GM12878 (cell line): Measurements from ENCODE around the gene PISD. TPM values are rescaled to one million over a fixed set of nuclear protein-coding genes. Genes with fewer than 3 reads are reported as not detected.

Source experiments
- BCL11A ChIP-seq: IDR thresholded peaks from 2 replicates; pipeline ENCODE4 v1.6.1; 2011; ENCODE audit warnings: low read depth, low read length
- CBX3 ChIP-seq: fragments of 200-600 bp; sonication (generic); IDR thresholded peaks from 2 replicates; pipeline ENCODE4 v1.6.1; 2016; ENCODE audit warnings: low read depth, borderline replicate concordance
- CHD1 ChIP-seq: IDR thresholded peaks from 2 replicates; pipeline ENCODE4 v1.6.1; 2012; ENCODE audit warnings: low read depth, low read length, improper control_type of control experiment
- CHD2 ChIP-seq: IDR thresholded peaks from 2 replicates; pipeline ENCODE4 v1.6.1; 2011; ENCODE audit warnings: low read depth, low read length, improper control_type of control experiment, borderline replicate concordance
- CHD4 ChIP-seq: fragments of 200-600 bp; sonication (generic); IDR thresholded peaks from 2 replicates; pipeline ENCODE4 v1.6.1; 2016; ENCODE audit warnings: mild to moderate bottlenecking
- CREB1 ChIP-seq: IDR thresholded peaks from 2 replicates; pipeline ENCODE4 v1.6.1; 2012; ENCODE audit warnings: low read depth, mild to moderate bottlenecking, inconsistent platforms
- EZH2 ChIP-seq: IDR thresholded peaks from 2 replicates; pipeline ENCODE4 v1.6.1; 2012; ENCODE audit warnings: low read depth, mild to moderate bottlenecking, control low read depth, inconsistent platforms, low read length, borderline replicate concordance; ENCODE audit not compliant: control insufficient read depth
- GATAD2B ChIP-seq: fragments of 450-650 bp; conservative IDR thresholded peaks from 2 replicates; pipeline ENCODE4 v1.6.1; 2017; ENCODE audit warnings: low read depth, mild to moderate bottlenecking, moderate library complexity
- MTA2 ChIP-seq: fragments of 450-650 bp; IDR thresholded peaks from 2 replicates; pipeline ENCODE4 v1.6.1; 2016; ENCODE audit warnings: low read depth, mild to moderate bottlenecking, moderate library complexity
- MTA3 ChIP-seq: IDR thresholded peaks from 2 replicates; pipeline ENCODE4 v1.6.1; 2012; ENCODE audit warnings: low read length, inconsistent platforms, borderline replicate concordance
- MYB ChIP-seq: fragments of 150-350 bp; IDR thresholded peaks from 2 replicates; pipeline ENCODE4 v1.6.1; 2014; ENCODE audit warnings: mild to moderate bottlenecking, low read depth, low read length, borderline replicate concordance
- NFYA ChIP-seq: IDR thresholded peaks from 2 replicates; pipeline ENCODE4 v1.6.1; 2011; ENCODE audit warnings: low read depth, mild to moderate bottlenecking, low read length, improper control_type of control experiment, borderline replicate concordance
- SMC3 ChIP-seq: IDR thresholded peaks from 2 replicates; pipeline ENCODE4 v1.6.1; 2011; ENCODE audit warnings: low read length, improper control_type of control experiment, borderline replicate concordance
- SPI1 ChIP-seq: IDR thresholded peaks from 2 replicates; pipeline ENCODE4 v1.6.1; 2011; ENCODE audit warnings: low read depth, mild to moderate bottlenecking, low read length, moderate library complexity, borderline replicate concordance; ENCODE audit not compliant: insufficient read depth
- YY1 ChIP-seq: IDR thresholded peaks from 2 replicates; pipeline ENCODE4 v1.6.1; 2011; ENCODE audit warnings: low read depth, mild to moderate bottlenecking, low read length
- polyA plus RNA-seq, 11 experiments: library from polyadenylated mRNA; depleted of rRNA in 4 of 11; unstranded in 6 of 11; stranded (reverse) in 5 of 11; fragments of >200 nt; fragmentation: Nextera tagmentation in 4 of 11; fragmentation: Illumina TruSeq in 1 of 11; extraction: Ambion mirVana in 4 of 11; extraction: Trizol in 1 of 11; gene quantifications; 1 replicate in 1 of 11; 2 replicates in 10 of 11; pipeline versions ENCODE4 v1.2.1 to v1.2.3, GENCODE V29; 2011 to 2016; ENCODE audit warnings: inconsistent platforms in 2 of 11, missing spikeins in 2 of 11, low read depth in 1 of 11
- total RNA-seq, 4 experiments: library from RNA; depleted of rRNA in 3 of 4; stranded (reverse); fragments of >200 nt in 3 of 4; fragmentation: Illumina TruSeq in 1 of 4; extraction: Trizol in 1 of 4; gene quantifications; 2 replicates each; pipeline versions ENCODE4 v1.2.1 to v1.2.3, GENCODE V29; 2013 to 2021
- TF ChIP-seq, protein P1 (sequence below): fragments of 150-350 bp; IDR thresholded peaks from 2 replicates; pipeline ENCODE4 v1.6.1; 2016; ENCODE audit warnings: low read depth, low read length
- TF ChIP-seq, protein P2 (sequence below): fragments of 450-650 bp; formaldehyde crosslinking; IDR thresholded peaks from 2 replicates; pipeline ENCODE4 v1.5.0; 2022; ENCODE audit warnings: mild to moderate bottlenecking, missing genetic modification characterization
- TF ChIP-seq, protein P3 (sequence below): IDR thresholded peaks from 2 replicates; pipeline ENCODE4 v1.6.1; 2012; ENCODE audit warnings: low read depth, low read length, improper control_type of control experiment
- TF ChIP-seq, protein P4 (sequence below): fragments of 450-650 bp; IDR thresholded peaks from 2 replicates; pipeline ENCODE4 v1.6.1; 2017; ENCODE audit warnings: mild to moderate bottlenecking, moderate library complexity

PISD gene
- total and polyA plus RNA-seq, 10 of the 15 experiments (the other 5 are each of a cell fraction or from before 2014, with no cell fraction given): 25.8 to 62.7 (median 45.8) TPM

DNA sequence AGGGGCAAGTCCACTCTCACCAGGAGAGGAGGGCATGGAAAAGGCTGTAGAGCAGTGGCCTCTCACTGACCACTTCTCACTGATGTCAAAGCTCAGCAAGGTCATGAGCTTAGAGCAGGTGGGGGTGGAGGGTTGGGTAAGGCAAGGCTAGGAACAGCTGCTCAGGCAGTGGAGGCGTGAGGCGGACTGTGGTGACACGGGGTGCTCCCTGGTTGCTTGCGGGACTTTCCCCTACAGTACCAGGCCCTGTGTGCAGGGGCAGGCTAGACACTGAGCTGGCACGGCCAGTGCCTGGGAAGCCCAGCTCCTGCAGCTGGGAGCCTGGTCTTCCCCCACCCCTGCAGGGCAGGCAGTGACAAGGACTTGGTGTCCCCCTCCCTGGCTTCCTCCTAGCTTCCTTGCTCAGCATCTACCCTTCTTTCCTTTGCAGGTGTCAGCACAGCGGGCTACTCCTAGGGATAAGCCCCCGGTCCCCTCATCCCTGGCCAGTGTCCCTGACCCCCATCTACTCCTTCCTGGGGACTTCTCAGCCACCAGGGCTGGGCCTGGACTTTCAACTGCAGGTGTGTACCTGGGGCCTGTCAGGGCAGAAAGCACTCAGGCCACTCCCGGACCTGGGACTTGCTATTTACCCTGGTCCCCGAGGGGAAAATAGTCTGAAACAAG, 45.6 kb downstream of the PISD start (continued):
- TF ChIP-seq, protein P1, sequence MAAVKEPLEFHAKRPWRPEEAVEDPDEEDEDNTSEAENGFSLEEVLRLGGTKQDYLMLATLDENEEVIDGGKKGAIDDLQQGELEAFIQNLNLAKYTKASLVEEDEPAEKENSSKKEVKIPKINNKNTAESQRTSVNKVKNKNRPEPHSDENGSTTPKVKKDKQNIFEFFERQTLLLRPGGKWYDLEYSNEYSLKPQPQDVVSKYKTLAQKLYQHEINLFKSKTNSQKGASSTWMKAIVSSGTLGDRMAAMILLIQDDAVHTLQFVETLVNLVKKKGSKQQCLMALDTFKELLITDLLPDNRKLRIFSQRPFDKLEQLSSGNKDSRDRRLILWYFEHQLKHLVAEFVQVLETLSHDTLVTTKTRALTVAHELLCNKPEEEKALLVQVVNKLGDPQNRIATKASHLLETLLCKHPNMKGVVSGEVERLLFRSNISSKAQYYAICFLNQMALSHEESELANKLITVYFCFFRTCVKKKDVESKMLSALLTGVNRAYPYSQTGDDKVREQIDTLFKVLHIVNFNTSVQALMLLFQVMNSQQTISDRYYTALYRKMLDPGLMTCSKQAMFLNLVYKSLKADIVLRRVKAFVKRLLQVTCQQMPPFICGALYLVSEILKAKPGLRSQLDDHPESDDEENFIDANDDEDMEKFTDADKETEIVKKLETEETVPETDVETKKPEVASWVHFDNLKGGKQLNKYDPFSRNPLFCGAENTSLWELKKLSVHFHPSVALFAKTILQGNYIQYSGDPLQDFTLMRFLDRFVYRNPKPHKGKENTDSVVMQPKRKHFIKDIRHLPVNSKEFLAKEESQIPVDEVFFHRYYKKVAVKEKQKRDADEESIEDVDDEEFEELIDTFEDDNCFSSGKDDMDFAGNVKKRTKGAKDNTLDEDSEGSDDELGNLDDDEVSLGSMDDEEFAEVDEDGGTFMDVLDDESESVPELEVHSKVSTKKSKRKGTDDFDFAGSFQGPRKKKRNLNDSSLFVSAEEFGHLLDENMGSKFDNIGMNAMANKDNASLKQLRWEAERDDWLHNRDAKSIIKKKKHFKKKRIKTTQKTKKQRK: no peak
- TF ChIP-seq CREB1: 0 out of 2 replicates have a peak, but pooled peaks have one; percentile 7
- no peak for TF ChIP-seq CBX3
- TF ChIP-seq MTA3: peak; percentile 19; the same call in 1 of the 2 replicates
- peak; percentile 58; the same call in 1 of the 2 replicates for TF ChIP-seq GATAD2B
- TF ChIP-seq CHD2: no peak
- no peak for TF ChIP-seq MTA2
- TF ChIP-seq YY1: no peak
- TF ChIP-seq, protein P2, sequence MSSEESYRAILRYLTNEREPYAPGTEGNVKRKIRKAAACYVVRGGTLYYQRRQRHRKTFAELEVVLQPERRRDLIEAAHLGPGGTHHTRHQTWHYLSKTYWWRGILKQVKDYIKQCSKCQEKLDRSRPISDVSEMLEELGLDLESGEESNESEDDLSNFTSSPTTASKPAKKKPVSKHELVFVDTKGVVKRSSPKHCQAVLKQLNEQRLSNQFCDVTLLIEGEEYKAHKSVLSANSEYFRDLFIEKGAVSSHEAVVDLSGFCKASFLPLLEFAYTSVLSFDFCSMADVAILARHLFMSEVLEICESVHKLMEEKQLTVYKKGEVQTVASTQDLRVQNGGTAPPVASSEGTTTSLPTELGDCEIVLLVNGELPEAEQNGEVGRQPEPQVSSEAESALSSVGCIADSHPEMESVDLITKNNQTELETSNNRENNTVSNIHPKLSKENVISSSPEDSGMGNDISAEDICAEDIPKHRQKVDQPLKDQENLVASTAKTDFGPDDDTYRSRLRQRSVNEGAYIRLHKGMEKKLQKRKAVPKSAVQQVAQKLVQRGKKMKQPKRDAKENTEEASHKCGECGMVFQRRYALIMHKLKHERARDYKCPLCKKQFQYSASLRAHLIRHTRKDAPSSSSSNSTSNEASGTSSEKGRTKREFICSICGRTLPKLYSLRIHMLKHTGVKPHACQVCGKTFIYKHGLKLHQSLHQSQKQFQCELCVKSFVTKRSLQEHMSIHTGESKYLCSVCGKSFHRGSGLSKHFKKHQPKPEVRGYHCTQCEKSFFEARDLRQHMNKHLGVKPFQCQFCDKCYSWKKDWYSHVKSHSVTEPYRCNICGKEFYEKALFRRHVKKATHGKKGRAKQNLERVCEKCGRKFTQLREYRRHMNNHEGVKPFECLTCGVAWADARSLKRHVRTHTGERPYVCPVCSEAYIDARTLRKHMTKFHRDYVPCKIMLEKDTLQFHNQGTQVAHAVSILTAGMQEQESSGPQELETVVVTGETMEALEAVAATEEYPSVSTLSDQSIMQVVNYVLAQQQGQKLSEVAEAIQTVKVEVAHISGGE (CRISPR knock-in tag): no peak
- TF ChIP-seq, protein P3, sequence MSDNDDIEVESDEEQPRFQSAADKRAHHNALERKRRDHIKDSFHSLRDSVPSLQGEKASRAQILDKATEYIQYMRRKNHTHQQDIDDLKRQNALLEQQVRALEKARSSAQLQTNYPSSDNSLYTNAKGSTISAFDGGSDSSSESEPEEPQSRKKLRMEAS: no peak
- TF ChIP-seq, protein P4, sequence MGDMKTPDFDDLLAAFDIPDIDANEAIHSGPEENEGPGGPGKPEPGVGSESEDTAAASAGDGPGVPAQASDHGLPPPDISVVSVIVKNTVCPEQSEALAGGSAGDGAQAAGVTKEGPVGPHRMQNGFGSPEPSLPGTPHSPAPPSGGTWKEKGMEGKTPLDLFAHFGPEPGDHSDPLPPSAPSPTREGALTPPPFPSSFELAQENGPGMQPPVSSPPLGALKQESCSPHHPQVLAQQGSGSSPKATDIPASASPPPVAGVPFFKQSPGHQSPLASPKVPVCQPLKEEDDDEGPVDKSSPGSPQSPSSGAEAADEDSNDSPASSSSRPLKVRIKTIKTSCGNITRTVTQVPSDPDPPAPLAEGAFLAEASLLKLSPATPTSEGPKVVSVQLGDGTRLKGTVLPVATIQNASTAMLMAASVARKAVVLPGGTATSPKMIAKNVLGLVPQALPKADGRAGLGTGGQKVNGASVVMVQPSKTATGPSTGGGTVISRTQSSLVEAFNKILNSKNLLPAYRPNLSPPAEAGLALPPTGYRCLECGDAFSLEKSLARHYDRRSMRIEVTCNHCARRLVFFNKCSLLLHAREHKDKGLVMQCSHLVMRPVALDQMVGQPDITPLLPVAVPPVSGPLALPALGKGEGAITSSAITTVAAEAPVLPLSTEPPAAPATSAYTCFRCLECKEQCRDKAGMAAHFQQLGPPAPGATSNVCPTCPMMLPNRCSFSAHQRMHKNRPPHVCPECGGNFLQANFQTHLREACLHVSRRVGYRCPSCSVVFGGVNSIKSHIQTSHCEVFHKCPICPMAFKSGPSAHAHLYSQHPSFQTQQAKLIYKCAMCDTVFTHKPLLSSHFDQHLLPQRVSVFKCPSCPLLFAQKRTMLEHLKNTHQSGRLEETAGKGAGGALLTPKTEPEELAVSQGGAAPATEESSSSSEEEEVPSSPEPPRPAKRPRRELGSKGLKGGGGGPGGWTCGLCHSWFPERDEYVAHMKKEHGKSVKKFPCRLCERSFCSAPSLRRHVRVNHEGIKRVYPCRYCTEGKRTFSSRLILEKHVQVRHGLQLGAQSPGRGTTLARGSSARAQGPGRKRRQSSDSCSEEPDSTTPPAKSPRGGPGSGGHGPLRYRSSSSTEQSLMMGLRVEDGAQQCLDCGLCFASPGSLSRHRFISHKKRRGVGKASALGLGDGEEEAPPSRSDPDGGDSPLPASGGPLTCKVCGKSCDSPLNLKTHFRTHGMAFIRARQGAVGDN: no peak
- TF ChIP-seq SMC3: 0 out of 2 replicates have a peak, but pooled peaks have one; percentile 6
- TF ChIP-seq CHD1: no peak
- TF ChIP-seq CHD4: no peak
- TF ChIP-seq MYB: no peak
- TF ChIP-seq BCL11A: no peak
- no peak for TF ChIP-seq NFYA
- TF ChIP-seq EZH2: no peak
- no peak for TF ChIP-seq SPI1
